NCI-H1048 (cell line): ENCODE data around the gene ARHGAP32.

Experiments
- DNase-seq: peaks from one replicate; lab custom pipeline; 2025; lab: John Stamatoyannopoulos, UW

Gene ARHGAP32

DNA sequence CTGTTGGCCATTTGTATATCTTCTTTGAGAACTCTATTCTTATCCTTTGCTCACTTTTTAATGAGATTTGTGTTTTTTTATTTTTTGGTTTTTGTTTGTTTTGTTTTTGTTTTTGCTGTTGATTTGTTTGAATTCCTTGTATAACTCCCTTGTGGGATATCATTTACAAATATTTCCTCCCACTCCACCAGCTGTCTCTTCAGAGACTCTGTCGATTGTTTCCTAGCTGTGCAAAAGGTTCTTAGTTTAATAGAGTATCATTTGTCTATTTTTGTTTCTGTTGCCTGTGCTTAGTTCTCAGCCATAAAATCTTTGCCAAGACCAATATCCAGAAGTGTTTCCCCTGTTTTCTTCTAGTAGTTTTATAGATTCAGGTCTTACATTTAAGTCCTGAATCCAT lies 82.4 kb downstream of the ARHGAP32 start:
- no peak for DNase-seq

DNA sequence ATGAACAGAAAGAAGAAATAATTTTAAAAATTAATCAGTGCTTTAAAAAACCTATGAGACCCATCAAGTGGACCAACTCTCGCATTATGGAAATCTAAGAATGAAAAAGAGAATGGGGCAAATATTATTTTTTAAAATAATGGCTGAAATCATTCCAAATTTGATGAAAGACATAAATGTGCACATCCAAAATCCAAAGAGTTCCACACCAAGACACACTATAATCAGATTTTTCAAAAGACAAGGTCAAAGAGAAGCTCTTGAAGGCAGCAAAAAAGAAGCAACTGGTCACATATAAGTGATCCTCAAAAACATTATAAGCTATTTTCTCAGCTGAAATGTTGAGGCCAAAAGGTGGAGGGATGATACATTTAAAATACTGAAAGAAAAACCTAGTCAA lies 85.3 kb downstream of the ARHGAP32 start:
- no peak for DNase-seq

DNA sequence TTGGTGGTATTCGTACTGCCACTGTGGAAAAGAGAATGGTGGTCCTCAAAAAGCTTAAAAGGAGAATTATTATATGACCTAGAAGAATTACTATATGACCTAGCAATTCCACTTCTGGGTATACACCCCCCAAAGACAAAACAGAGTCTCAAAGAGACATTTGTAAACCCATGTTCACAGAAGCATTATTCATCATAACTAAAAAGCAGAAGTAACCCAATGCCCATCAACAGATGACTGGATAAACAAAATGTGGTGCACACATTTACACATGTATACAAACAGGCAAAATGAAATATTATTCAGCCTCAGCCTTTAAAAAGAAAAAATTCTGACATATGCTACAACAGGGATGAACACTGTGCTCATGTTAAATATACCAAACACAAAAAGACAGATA lies 89.4 kb downstream of the ARHGAP32 start:
- no peak for DNase-seq

DNA sequence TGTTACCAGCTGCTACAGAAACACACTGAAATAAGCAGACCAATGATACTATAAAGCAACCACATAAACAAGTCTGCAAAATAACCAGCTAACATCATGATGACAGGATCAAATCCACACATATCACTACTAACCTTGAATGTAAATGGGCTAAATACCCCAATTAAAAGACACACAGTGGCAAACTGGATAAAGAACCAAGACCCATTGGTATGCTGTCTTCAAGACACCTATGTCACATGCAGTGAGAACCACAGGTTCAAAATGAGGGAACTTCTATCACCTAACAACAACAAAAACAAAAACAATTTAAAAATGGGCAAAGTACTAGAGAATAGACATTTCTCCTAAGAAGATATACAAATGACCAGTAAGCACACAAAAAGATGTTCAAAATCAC lies 89.9 kb downstream of the ARHGAP32 start:
- DNase-seq = no peak

DNA sequence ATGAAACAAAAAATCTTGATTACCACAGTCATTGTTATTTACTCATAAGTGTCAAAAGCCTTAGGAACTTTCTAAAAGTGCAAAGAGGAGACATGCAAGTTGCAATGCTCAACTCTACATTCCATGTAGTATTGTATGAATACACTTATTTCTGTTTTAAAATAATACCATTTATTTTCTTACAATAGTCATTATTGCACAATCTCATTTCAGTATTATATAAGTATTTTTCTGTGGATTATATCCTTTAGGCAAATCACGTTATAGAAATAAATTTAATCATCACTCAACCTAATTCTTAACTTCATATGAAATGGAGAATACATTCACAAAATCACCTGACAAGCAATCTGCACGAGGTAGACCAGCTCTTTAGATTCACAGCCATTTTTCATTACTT lies 98.8 kb downstream of the ARHGAP32 start:
- no peak for DNase-seq

DNA sequence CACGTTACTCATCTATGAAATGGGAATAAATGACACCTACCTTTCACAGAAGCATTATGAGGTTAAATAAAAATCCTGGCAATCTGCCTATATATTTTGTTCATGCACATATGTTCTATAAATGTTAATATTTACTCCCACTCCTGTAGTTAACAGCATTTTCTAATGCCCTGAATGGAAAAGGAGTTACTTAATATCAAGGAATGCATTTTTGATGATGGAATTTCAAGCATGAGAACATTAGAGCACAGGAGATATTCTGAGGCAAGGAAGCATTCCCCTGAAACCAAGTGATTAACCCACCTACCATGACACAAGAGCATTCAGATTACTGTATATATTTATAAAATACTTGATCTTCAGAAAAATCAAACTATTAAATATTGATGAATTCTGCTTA lies 102.1 kb downstream of the ARHGAP32 start:
- no peak for DNase-seq

DNA sequence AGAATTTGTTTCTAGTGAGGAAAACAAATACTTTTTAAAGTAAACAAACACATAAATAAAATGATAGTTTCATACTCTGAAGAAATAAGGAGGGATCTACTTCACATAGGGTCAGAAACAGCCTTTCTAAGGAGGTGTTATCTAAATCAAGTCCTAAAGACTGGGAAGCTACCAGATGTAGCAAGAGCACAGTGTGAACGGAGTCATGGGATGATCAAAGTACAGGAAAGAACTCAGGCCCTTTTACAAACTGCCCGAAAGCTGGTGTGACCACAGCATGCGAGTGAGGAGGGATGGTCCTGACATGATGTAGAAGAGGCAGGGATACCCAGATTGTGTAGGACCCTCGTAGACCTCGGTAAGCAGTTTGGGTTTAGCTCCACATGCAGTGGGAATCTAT lies 102.8 kb downstream of the ARHGAP32 start:
- DNase-seq = no peak

DNA sequence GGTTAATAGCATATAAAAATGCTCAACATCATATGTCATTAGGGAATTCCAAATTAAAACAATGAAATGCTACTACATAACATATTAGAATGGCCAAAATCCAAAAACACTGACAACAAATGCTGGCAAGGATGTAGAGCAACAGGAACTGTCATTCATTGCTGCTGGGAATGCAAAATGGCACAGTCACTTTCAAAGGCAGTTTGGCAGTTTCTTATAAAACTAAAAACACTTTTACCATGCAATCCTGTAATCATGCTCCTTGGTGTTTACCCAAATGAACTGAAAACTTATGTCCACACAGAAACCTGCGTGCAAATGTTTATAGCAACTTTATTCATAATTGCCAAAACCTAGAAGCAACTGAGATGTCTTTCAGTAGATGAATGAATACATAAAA lies 105.1 kb downstream of the ARHGAP32 start:
- no peak for DNase-seq

DNA sequence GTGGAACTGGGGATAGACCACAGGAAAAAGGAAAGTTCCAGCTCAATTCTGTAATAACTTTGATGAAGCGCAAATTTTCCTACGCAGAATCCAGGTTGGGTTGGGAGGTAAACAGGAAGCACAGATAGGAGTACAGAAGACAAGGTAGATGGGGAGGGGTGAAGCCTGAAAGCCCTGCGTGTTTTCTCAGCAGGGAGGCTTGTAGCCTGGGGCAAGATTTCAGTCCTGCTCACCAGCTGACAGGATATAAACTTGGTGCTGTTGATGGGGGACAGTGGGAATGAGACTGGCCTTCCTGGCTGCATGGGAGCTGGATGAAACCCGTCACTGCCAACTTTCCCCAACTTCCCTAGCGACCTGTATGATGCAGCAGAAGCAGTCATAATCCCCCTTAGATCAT lies 114.9 kb downstream of the ARHGAP32 start:
- no peak for DNase-seq

DNA sequence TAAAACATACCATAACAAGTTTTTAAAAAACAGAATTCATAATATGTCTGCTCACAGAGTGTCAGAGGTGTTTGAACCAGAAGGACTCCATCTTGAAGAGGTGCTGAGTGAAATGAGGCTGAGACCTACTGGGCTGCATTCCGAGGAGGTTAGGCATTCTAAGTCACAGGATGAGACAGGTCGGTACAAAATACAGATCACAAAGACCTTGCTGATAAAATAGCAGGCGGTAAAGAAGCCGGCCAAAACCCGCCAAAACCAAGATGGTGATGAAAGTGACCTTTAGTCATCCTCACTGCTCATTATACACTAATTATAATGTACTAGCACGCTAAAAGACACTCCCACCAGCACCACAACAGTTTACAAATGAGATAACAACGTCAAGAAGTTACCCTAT lies 116.4 kb downstream of the ARHGAP32 start:
- DNase-seq = no peak

DNA sequence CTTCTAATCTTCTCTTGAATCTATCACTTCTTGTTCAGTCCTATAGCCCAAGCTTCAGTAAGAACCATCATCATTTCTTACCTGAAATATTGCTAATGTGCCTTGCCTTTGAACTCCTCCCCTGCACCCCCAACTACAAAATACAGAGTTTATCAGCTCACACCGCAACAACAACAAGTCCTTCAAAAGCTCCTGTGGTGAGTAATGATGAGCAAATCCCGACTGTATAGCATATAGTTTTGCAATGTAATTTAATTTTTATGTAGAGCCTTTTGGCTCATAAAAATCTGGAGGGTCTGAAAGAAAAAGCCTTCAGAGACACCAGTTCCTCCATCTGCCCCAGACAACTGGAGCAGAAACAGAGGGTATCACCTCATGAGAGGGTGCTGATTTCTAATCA lies 124.7 kb downstream of the ARHGAP32 start:
- DNase-seq = no peak

DNA sequence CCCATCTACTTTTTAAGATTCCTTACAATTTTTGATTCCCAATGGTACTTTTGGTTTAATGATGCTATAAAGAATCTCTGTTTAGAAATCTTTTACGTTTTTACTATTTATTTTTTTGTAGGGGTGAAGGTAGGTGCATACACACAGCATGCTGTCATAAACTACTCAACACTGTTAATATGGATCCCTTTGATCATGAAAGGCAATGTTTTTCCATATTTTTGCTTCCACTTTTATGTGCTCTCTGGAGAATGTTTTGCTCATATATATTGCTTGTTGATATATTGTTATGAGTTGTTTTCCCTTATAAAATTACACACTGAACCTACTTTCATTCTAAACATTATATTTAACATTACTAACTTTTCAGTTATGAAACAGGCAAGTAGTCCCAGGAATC lies 125.9 kb downstream of the ARHGAP32 start:
- no peak for DNase-seq

DNA sequence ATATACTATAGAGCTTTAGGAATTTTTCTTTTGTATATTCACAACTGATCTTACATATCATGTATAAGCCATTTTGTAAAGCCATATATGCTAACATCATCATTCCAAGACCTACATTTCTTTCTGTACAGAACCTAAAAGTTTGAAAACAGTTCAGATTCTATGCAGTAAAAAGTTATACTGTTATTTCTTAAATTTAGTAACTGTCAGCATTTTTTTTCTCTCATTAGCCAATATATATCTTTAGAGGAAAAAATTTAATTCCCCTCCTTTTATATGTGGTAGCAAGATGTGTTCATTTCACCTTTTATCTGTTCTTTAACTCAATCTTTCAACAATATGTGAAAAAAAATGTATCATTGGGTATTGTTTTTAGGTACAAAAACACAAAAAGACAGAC lies 129.0 kb downstream of the ARHGAP32 start:
- no peak for DNase-seq

DNA sequence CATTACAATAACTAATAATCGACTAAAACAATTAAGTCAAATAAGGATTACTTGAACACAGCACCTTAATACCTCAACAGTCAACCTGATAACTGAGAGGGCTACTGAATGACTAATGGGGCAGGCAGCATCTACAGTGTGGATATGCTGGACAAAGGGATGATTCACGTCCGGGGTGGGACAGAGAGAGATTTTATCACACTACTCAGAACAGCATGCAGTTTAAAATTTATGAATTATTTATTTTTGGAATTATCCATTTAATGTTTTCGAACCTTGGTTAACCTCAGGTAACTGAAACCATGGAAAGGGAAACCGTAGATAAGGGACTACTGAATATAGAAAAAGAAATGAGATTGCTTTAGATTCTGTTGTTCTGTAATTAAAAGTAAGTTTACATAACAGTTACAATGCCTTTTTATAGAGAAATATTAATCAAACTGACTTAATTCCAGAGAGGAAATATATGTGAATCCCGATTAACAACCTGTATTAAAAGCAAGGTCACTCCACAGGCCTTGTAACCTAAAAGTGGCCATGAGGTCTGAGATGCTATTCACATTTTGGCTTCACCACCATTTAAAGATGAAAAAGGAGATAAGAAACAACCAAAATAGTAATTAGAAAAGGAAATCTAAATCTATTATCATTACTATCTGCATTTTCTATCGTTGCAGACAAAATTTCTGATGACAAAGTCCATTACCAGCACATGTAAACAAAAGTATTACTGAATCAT lies 130.5 kb downstream of the ARHGAP32 start:
- DNase-seq = no peak

DNA sequence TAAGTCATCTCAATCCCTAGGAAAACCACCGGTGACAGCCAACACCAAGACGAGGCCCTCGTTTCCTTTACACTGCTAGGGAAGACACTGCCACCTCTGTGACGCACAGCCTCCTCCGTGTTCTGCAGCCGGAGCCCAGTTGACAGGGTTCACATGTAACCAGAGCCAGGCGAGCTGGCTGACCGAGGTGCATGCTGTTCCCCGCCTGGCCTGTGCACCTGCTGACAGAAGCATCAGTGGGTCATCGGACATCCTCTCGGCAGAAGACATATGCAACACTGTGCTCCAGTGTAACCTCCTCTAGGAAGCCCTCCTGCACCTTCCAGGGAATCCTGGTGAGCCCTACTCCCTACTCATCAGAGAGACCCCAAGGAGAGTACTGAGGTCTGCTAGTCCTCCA lies 135.2 kb downstream of the ARHGAP32 start:
- DNase-seq = no peak

DNA sequence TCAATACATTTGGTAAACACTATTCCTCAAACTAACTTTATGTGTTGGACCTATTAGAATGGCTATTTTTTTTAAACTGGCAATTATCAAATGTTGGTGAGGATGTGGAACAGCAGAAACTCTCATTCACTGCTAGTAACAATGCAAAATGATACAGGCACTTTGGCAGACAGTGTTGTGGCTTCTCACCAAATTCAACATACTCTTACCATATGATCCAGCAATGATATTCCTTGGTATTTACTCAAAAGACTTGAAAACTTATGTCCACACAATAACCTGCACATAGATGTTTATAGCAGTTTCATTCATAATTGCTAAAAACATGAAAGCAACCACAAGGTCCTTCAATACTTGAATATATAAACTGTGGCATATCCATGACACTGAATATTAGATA lies 136.9 kb downstream of the ARHGAP32 start:
- DNase-seq = no peak

DNA sequence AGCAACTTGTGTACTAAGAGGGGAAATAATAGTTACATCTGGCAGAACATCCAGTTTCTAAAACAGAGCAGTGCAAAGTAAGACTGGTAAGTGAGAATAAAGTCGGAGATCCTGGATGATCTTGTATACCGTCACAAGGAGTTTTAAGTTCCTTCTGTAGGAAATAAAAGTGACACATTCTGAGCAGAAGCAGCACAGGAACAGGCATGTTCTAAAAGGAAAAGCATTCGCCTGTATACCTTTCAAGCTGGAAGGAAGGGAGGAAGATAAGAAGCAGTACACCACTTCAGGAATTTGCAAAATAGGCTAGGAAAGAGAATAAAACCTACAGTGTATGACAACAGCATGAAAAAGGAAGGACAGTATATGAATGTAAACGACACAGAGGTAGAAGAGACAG lies 143.2 kb downstream of the ARHGAP32 start:
- no peak for DNase-seq

DNA sequence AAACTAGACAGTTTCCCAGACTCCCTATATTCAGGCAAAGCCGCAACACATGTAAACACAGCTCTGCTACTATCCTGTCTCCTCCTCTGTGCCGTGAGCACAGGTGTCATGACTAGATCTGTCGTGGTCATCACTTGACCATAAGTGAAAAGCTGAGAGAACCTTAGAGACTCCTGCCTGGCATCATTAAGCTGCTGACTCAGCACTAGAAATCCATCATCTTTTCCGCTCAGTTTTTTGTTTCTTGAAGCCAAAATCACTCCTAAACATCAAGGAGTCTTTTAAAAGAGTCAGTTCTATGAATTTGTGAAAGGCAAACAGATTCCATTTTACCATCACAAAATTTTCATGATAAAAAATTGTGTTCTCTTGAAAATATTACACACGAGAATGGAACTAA lies 147.0 kb downstream of the ARHGAP32 start:
- no peak for DNase-seq

DNA sequence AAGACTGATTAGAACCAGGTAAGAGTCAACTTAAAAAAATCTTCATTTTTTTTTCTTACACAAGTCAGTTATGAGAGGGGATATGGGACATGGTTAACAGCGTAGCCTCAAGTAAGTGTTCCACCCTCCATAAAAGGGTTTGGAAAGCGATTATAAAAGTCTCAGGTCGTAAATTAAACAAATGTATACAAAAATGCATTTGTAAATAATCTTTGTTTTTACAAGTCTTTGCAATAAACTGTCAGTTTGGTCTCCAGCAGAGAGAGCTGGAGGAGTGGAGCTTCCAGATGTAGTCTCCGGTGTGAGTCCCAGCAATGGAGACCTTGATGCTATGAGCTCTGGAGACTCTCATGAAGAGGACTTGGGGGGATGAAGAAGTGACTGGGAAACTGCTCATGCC lies 149.6 kb downstream of the ARHGAP32 start:
- DNase-seq = no peak

DNA sequence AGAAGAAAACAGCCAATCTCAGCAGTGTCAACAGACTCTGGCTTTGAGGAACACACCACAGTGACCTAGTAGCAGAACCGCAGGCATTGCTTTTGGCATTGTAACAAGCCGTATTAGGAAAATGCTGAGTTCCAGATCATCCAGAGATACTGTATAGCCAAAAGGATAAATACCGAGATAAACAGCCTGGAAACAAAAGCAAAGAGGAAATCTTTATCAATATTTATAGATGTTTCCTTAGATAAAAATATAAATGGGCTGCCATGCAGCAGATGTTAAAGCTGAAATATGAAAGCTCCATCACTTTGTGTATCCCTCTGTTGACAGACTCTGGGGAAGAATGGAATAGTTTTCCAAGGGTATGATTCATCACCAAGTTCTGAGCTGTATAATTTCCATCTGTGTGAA lies 150.5 kb downstream of the ARHGAP32 start:
- no peak for DNase-seq

DNA sequence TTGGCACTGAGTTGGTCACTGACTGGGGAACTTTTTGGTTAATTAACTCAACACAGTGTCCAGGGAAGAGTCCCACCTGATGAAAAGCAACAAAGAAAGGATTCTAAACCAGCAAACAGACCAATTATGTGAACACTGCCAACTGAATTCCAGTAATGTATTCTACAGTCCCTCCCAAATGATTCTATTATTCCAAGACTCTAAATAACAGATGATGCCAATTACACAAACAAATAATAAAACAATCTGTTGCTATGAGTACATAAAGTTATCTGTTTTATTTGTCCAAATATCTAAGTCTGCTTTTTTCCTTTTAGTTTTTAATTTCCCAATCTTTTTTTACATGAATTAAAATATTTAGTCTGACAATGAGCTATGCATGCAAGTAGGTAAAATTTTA lies 151.2 kb downstream of the ARHGAP32 start:
- no peak for DNase-seq

DNA sequence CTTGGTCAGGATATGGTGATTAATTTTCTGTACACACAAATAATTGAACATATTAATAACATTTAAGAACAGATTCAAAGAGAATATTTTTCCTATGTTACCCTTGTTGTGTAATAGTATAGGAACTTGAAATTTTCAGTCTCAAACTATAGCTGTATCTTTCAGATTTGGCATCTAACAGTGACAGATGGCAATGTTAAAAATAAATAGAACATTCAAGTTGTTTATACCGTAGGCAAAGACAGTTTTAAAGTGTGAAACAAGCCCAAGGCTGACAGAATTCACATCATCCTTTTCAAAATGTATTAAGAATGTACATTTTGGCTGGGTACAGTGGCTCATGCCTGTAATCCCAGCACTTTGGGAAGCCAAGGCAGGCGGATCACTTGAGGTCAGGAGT lies 156.9 kb downstream of the ARHGAP32 start:
- no peak for DNase-seq

DNA sequence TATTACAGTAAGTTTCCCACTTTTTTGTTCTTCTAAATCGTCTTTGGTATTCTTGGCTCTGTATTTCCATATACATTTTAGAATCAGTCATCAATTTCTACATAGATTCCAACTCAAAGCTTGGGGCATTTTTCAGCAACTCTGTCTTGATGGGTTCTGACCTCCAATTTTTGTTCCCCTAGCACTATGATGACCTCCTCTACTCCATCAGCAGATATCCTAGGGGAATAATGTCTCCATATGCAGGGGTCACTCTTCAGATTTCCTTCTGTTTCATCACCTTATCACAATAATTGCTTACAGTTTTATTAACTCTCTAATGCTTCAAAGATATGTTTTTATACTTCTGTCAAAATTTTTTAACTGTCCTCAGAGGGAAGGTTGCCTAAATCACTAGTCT lies 158.1 kb downstream of the ARHGAP32 start:
- DNase-seq = no peak

DNA sequence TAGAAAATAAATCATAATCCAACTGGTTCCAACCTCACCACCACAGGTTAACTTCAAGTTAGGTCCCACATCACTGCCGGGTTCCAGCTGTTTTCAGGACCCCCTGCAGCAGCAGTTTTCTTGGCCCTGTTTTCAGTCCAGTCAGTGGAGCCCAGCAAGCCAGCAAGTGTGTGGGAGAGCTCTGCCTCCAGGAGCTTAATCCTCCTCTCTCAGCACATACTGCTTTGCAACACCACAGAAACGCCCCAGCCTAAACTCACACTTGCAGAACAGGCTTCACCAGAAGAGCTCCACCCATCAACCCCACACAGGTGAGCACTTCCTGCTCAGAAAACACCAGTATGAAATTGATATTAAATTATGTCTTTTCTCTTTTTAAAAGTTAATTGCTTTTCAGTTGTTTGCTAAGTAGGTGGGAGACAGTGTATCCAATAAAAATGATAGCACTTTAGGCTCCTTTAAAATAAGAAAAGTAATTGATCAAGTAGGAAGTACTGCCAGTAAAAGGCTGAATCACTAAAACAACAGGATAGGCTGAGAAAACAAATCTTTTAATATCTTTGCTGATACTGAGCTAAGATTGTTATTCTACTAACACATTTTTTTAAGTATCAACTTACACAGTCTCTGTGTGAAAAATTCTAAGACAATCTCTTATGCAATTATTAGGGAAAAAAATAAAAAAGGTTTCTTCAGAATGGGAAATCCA lies 168.0 kb downstream of the ARHGAP32 start:
- DNase-seq = peak; percentile 59
